Spinal cord (tissue), 10 donors: ENCODE results near the gene SRD5A3. TPM values are rescaled to one million over a fixed set of nuclear protein-coding genes. Genes with fewer than 3 reads are reported as not detected.
"Not testable (repeated sequence)": the region's sequence is repeated elsewhere in the genome, so short reads cannot be mapped to it uniquely, and the experiment has no call there.

Experiments
- DNase-seq, 6 donors: peaks; one replicate each; pipeline versions ENCODE4 v3.0.0 to v3.0.0-alpha.2; 2013 to 2015; ENCODE audit warnings: low spot score in 6 of 6, low read depth in 4 of 6
- H3K27ac ChIP-seq: one replicate; pipeline ENCODE4 v1.5.1; 2013; ENCODE audit warnings: low read depth, low read length, control low read depth
- H3K27me3 ChIP-seq: one replicate; pipeline ENCODE4 v1.6.1; 2013; ENCODE audit warnings: low read length; ENCODE audit not compliant: control insufficient read depth, insufficient read depth
- H3K36me3 ChIP-seq: one replicate; pipeline ENCODE4 v1.6.1; 2013; ENCODE audit warnings: low read length; ENCODE audit not compliant: control insufficient read depth, insufficient read depth
- H3K4me1 ChIP-seq: one replicate; pipeline ENCODE4 v1.6.1; 2013; ENCODE audit warnings: low read length; ENCODE audit not compliant: control insufficient read depth, insufficient read depth
- H3K4me3 ChIP-seq: one replicate; pipeline ENCODE4 v1.5.1; 2013; ENCODE audit warnings: low read depth, low read length, control low read depth
- H3K9me3 ChIP-seq: one replicate; pipeline ENCODE4 v1.6.1; 2013; ENCODE audit warnings: low read length; ENCODE audit not compliant: control insufficient read depth, insufficient read depth
- WGBS: methylation state at CpG from one replicate; pipeline ENCODE4 v1.1.5; 2013; ENCODE audit warnings: missing lambda C conversion rate; ENCODE audit not compliant: insufficient coverage; 5-methylcytosine and 5-hydroxymethylcytosine counted together
- polyA plus RNA-seq, 2 donors: library from polyadenylated mRNA; unstranded; fragments of 120-200 nt; gene quantifications; one replicate each; pipeline ENCODE4 v1.2.1, GENCODE V29; 2013; ENCODE audit not compliant: insufficient read length in 2 of 2
- total RNA-seq, 2 donors: library from RNA; depleted of rRNA in 1 of 2; stranded (reverse); fragments of 120-200 nt in 1 of 2; fragments of >200 nt in 1 of 2; gene quantifications; one replicate each; pipeline versions ENCODE4 v1.2.3 to v1.2.4, GENCODE V29; 2013 to 2014
- donor health status: healthy.

The SRD5A3 gene
- total and polyA plus RNA-seq, 4 donors = 10.4 to 18.6 (median 17.5) TPM

DNA sequence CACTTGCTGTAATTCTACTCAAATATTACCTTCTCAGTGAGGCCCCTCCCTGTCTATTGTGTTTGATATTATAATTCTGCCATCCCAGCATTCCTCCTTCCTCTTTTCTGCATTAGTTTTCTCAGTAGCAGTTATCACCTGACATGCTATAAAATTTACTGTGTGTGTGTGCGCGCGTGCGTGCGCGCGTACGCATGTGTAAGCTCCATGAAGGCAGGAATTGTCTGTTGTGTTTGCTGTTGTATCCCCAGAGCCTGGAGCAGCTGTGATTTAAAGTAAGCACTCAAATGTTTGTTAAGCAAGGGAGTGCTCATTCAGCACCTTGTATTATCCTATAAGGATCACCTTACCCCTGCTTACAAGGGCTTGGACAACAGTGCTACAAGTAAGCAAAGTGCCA, 8.6 kb downstream of the SRD5A3 start:
- Histone ChIP-seq H3K4me3 (no peak overlapping the region), H3K9me3 (no peaks in the 10 kb centered on the region), H3K4me1 (no peaks in the 10 kb centered on the region), H3K27ac (no peak overlapping the region), H3K36me3 (peaks cover 15% of the 10 kb centered on the region), H3K27me3 (no peaks in the 10 kb centered on the region)
- no peak for DNase-seq
- WGBS = 100% methylated on average over 4 of the region's 8 CpGs

DNA sequence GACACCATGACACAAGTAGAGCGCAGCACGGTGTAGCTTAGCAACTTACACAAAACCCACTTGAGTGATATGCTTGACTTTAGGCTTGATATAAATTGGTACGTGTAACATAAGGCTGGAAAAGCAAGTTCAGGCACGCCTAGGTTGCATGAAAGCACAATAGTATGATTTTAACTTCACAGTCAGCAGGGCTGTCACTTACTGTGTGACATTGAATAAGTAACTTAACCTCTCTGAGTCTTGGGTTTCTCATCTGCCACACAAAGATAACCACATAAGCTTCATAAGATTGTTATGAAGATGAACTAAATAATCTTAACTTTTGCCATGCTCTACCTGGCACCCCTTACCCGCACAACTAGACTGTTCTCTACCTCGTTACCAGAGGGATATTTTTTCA, 9.5 kb downstream of the SRD5A3 start:
- H3K27me3 ChIP-seq = no peaks in the 10 kb centered on the region
- no peak overlapping the region for H3K4me3 ChIP-seq
- no CpG with 5 or more reads among the region's 6 CpGs for WGBS
- no peak overlapping the region for H3K27ac ChIP-seq
- DNase-seq = no peak
- no peaks in the 10 kb centered on the region for H3K9me3 ChIP-seq
- no peaks in the 10 kb centered on the region for H3K4me1 ChIP-seq
- H3K36me3 ChIP-seq = peaks cover 15% of the 10 kb centered on the region

DNA sequence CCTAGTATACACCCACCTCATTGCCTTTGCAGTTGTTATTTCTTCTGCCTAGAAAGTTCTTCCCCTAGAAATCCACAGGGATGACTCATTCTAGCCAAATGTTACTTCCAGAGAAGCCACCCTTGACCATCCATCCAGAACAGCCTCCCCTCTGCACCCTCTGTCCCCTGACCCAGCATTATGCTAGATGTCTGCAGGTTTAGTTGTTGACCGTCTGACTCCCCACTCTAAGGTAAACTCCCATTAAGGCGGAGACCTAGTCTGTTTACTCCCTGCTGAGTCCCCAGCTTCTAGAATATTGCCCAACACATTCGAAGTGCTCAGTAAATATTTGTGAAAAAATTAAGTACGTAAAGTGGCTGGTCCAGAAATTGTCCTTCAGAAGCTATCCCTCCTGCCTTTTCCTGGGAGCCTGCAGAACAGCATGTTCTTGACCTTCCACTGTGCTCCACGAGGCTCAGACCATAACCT, 11.0 kb downstream of the SRD5A3 start:
- no peaks in the 10 kb centered on the region for H3K9me3 ChIP-seq
- no peak overlapping the region for H3K4me3 ChIP-seq
- no peaks in the 10 kb centered on the region for H3K4me1 ChIP-seq
- no peaks in the 10 kb centered on the region for H3K27me3 ChIP-seq
- H3K36me3 ChIP-seq = peaks cover 9% of the 10 kb centered on the region
- 80% methylated on average over 1 of the region's 5 CpGs for WGBS
- DNase-seq = no peak
- H3K27ac ChIP-seq = no peak overlapping the region

DNA sequence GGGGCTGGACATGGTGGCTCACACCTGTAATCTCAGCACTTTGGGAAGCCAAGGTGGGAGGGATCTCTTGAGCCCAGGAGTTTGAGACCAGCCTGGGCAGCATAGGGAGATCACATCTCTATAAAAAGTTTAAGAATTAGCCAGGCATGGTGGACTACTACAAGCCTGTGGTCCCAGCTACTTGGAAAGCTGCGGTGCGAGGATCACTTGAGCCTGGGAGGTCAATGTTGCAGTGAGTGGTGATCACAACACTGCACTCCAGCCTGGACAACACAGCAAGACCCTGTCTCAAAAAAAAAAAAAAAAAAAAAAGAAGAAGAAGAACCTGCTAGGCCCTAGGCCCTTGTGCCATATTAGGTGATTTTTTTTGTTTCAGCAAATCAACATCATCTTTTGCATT, 12.2 kb downstream of the SRD5A3 start:
- no CpG with 5 or more reads among the region's 2 CpGs for WGBS
- no peak overlapping the region for H3K27ac ChIP-seq
- no peaks in the 10 kb centered on the region for H3K27me3 ChIP-seq
- no peak for DNase-seq
- H3K36me3 ChIP-seq = peaks cover 9% of the 10 kb centered on the region
- no peak overlapping the region for H3K4me3 ChIP-seq
- H3K4me1 ChIP-seq = no peaks in the 10 kb centered on the region
- H3K9me3 ChIP-seq = no peaks in the 10 kb centered on the region

DNA sequence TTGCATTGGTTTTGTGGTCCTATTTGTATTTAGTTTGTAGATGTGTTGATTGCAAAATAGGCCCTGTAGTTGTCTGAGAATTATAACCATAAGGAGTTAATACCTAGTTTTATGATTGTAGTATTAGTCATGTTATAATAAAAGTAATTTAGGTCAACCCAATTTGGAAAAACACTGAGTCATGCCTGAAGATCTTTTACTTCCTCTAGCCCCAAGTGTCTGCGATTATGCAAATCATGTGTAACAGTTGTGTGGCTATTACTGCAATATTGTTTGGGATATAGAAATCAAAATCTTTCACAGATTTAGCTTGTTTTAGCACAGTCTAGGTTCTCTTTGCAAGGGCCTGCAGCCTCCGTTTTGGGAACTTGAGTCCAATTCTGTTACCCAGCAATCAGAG, 12.6 kb downstream of the SRD5A3 start:
- Histone ChIP-seq H3K27me3 (no peaks in the 10 kb centered on the region), H3K4me1 (no peaks in the 10 kb centered on the region), H3K4me3 (no peak overlapping the region), H3K27ac (no peak overlapping the region), H3K9me3 (no peaks in the 10 kb centered on the region), H3K36me3 (peaks cover 8% of the 10 kb centered on the region)
- no peak for DNase-seq
- WGBS = no CpG with 5 or more reads among the region's 2 CpGs

DNA sequence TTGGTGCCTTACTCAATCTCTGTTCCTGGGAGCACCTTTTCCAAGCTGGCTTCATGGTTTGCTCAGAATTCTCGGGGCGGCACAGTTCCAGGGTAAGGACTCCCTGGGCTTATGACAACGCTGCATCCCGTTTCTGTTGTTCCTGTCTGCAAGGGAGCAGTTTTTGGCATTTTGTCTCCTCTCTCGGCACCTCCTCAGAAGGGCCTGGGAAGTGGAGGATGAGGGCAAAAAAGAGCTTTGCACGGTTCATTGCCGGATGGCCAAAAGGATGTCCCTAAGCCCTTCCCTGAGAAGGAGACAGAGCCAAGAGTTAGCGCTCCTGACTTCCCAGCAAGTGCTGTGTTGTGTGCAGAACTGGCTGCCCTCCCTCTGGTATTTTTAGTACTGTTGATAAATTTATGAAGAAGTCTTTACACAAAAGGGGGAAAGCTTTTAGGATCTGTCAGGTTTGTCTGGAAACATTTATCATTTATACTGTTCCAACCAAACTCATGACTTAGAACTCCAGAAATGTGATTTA, 13.4 kb downstream of the SRD5A3 start:
- DNase-seq = no peak
- Histone ChIP-seq H3K27ac (no peak overlapping the region), H3K36me3 (peaks cover 2% of the 10 kb centered on the region), H3K4me1 (no peaks in the 10 kb centered on the region), H3K4me3 (no peak overlapping the region), H3K9me3 (no peaks in the 10 kb centered on the region), H3K27me3 (no peaks in the 10 kb centered on the region)
- 95% methylated on average over 6 of the region's 8 CpGs for WGBS

DNA sequence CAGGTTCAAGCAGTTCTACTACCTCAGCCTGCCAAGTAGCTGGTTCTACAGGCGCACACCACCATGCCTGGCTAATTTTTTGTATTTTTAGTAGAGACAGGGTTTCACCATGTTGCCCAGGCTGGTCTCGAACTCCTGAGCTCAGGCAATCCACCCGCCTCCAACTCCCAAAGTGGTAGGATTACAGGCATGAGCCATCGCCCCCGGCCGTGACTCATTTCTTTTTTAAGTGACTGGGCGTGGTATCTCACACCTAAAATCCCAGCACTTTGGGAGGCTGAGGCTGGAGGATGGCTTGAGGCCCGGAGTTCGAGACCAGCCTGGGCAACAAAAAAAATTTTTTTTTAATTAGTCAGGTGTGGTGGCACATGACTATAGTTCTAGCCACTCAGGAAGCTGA, 16.9 kb downstream of the SRD5A3 start:
- 95% methylated on average over 4 of the region's 9 CpGs for WGBS
- H3K27ac ChIP-seq, H3K4me3 ChIP-seq, H3K27me3 ChIP-seq, DNase-seq, H3K9me3 ChIP-seq, H3K4me1 ChIP-seq, H3K36me3 ChIP-seq: not testable (repeated sequence)

DNA sequence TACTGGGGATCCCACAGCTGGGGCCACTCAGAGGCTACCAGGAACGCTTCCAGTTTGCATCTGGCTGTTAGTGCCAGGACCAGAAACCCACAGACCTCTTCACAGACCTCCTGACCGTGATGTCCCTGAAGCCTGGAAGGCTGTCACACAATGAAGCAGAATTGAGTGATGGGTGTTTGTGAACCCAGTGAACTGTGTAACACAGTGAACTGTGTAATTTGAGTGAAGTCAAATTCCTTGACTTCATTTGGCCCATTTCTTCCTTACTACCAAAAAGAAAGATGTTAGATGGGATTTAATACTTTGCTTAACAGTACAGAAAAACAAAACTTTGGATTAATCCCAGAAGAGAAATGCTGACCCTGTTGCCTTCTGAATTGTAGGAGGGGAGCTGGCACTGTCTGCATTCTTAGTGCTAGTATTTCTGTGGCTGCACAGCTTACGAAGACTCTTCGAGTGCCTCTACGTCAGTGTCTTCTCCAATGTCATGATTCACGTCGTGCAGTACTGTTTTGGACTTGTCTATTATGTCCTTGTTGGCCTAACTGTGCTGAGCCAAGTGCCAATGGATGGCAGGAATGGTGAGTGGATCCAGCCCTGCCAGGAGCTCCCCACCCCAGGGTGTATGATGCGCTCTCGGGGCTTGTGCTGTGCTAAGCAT, 17.8 kb downstream of the SRD5A3 start:
- no peaks in the 10 kb centered on the region for H3K4me1 ChIP-seq
- H3K27ac ChIP-seq = no peak overlapping the region
- no peaks in the 10 kb centered on the region for H3K9me3 ChIP-seq
- peaks cover 6% of the 10 kb centered on the region for H3K36me3 ChIP-seq
- WGBS = 79% methylated on average over 8 of the region's 9 CpGs
- no peak for DNase-seq
- H3K4me3 ChIP-seq = no peak overlapping the region
- H3K27me3 ChIP-seq = no peaks in the 10 kb centered on the region

DNA sequence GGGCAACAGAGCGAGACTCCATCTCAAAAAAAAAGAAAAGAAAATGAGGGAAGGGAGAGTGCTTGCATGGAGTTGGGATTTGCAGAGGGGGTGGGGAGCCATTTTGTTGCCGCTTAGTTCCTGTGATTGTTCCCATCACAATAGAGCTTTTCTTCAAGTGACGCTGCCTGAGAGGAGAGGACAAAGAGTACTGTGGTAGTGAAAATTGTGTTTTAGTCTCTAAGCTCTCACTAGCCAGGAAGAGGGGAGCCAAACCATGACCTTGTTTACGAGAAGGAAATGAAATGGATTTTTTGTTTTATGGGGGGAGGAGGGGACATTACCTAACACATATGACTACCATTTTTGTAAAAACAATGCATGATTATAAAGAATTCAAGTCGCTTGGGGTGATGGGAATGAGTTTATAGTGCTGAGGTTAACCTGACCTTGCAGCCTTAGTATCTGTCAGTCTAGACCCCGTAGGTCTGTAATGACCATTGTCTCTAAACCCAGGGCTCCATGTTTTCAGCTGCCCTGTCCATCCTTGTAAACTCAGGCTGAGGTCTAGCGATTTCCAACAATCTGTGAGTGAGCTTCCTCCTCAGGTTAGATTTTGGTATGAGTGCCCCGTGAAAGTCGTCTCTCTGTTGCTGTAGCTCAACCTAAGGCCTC, 18.8 kb downstream of the SRD5A3 start:
- no peaks in the 10 kb centered on the region for H3K9me3 ChIP-seq
- no peaks in the 10 kb centered on the region for H3K4me1 ChIP-seq
- 72% methylated on average over 4 of the region's 9 CpGs for WGBS
- no peak overlapping the region for H3K4me3 ChIP-seq
- no peaks in the 10 kb centered on the region for H3K27me3 ChIP-seq
- no peak for DNase-seq
- H3K27ac ChIP-seq = no peak overlapping the region
- H3K36me3 ChIP-seq = peaks cover 7% of the 10 kb centered on the region

DNA sequence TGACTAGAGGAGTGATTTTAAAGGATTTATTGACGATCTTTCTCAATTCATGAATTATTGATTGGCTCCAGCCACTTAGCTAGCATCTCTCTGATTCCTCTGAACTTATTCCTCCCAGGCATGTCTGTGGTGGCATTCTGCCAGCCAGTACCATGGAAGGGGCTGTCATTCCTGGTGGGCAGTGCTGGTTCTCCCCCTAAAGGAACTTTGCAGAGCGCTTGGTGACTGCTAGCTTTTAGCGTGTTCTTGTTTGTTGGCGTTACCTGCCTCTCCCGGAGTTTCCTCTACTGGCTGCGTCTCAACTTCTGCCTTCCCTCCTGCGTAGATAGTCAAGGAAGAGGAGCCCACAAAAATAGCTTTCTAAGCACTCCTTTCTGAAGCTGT, 19.3 kb downstream of the SRD5A3 start:
- H3K27me3 ChIP-seq = no peaks in the 10 kb centered on the region
- H3K4me3 ChIP-seq = no peak overlapping the region
- DNase-seq = no peak
- H3K36me3 ChIP-seq = peaks cover 8% of the 10 kb centered on the region
- H3K4me1 ChIP-seq = no peaks in the 10 kb centered on the region
- H3K9me3 ChIP-seq = no peaks in the 10 kb centered on the region
- no peak overlapping the region for H3K27ac ChIP-seq
- 83% methylated on average over 5 of the region's 7 CpGs for WGBS
